ENCODE results near the gene CD47. TPM values are rescaled to one million over a fixed set of nuclear protein-coding genes. Genes with fewer than 3 reads are reported as not detected.

Gene CD47
- total RNA-seq, 1 donor from 2014 or later: 102 TPM

- Histone ChIP-seq H3F3A (ENCODE audit: low read depth) (no peaks in the 10 kb centered on the region), H2AFZ (replicated peaks) (no peak overlapping the region), H3K27ac (no peak overlapping the region), H3K4me2 (no peak overlapping the region), H3K36me3 (no peaks in the 10 kb centered on the region), H3K9me3 (ENCODE audit: low read depth) (no peaks in the 10 kb centered on the region), H3K4me1 (no peaks in the 10 kb centered on the region), H4K20me1 (ENCODE audit: low read depth) (no peaks in the 10 kb centered on the region), H3K27me3 (no peaks in the 10 kb centered on the region), H3K79me2 (ENCODE audit: low read depth) (no peaks in the 10 kb centered on the region), H3K4me3 (no peak overlapping the region), H3K9ac (no peak overlapping the region)
- no peak overlapping the region for H3K27ac Mint-ChIP-seq
- H3K4me3 Mint-ChIP-seq: no peak overlapping the region
- no peaks in the 10 kb centered on the region for H3K4me1 Mint-ChIP-seq
- TF ChIP-seq EZH2 (IDR thresholded peaks at IDR 0.05) (no peak), EZH2phosphoT487 (IDR thresholded peaks at IDR 0.05) (no peak), CTCF (IDR thresholded peaks at IDR 0.05) (no peak)
- no peaks in the 10 kb centered on the region for H3K27me3 Mint-ChIP-seq (ENCODE audit: insufficient read depth, low read depth)
- no peaks in the 10 kb centered on the region for H3K9me3 Mint-ChIP-seq
- no peak for DNase-seq (ENCODE audit: low spot score)
- peaks cover 35% of the 10 kb centered on the region for H3K36me3 Mint-ChIP-seq
Measured at GRCh38 chr3:108067768-108068167, 23.1 kb downstream of the CD47 start.

GRCh38 chr3:108065096-108065495 lies 25.7 kb downstream of the CD47 start:
- Histone ChIP-seq H3K4me3 (no peak overlapping the region), H4K20me1 (ENCODE audit: low read depth) (no peaks in the 10 kb centered on the region), H3K4me2 (no peak overlapping the region), H3K79me2 (ENCODE audit: low read depth) (no peaks in the 10 kb centered on the region), H3K36me3 (no peaks in the 10 kb centered on the region), H3K27ac (no peak overlapping the region), H2AFZ (replicated peaks) (no peak overlapping the region), H3F3A (ENCODE audit: low read depth) (no peaks in the 10 kb centered on the region), H3K27me3 (no peaks in the 10 kb centered on the region), H3K9me3 (ENCODE audit: low read depth) (no peaks in the 10 kb centered on the region), H3K9ac (no peak overlapping the region), H3K4me1 (no peaks in the 10 kb centered on the region)
- H3K36me3 Mint-ChIP-seq: peaks cover 37% of the 10 kb centered on the region
- H3K9me3 Mint-ChIP-seq: no peaks in the 10 kb centered on the region
- TF ChIP-seq EZH2 (IDR thresholded peaks at IDR 0.05) (no peak), EZH2phosphoT487 (IDR thresholded peaks at IDR 0.05) (no peak), CTCF (IDR thresholded peaks at IDR 0.05) (no peak)
- no peak overlapping the region for H3K4me3 Mint-ChIP-seq
- no peaks in the 10 kb centered on the region for H3K27me3 Mint-ChIP-seq (ENCODE audit: insufficient read depth, low read depth)
- H3K27ac Mint-ChIP-seq: no peak overlapping the region
- no peaks in the 10 kb centered on the region for H3K4me1 Mint-ChIP-seq
- no peak for DNase-seq (ENCODE audit: low spot score)

GRCh38 chr3:108064293-108064887 lies 26.4 kb downstream of the CD47 start:
- H3K4me1 Mint-ChIP-seq: no peaks in the 10 kb centered on the region
- Histone ChIP-seq H3K4me1 (no peaks in the 10 kb centered on the region), H3K9ac (no peak overlapping the region), H3K36me3 (no peaks in the 10 kb centered on the region), H3K27ac (no peak overlapping the region), H3K4me3 (no peak overlapping the region), H3K4me2 (no peak overlapping the region), H4K20me1 (ENCODE audit: low read depth) (no peaks in the 10 kb centered on the region), H2AFZ (replicated peaks) (no peak overlapping the region), H3K9me3 (ENCODE audit: low read depth) (no peaks in the 10 kb centered on the region), H3K27me3 (no peaks in the 10 kb centered on the region), H3K79me2 (ENCODE audit: low read depth) (no peaks in the 10 kb centered on the region), H3F3A (ENCODE audit: low read depth) (no peaks in the 10 kb centered on the region)
- DNase-seq (ENCODE audit: low spot score): no peak
- no peaks in the 10 kb centered on the region for H3K27me3 Mint-ChIP-seq (ENCODE audit: insufficient read depth, low read depth)
- no peaks in the 10 kb centered on the region for H3K9me3 Mint-ChIP-seq
- H3K27ac Mint-ChIP-seq: no peak overlapping the region
- TF ChIP-seq EZH2phosphoT487 (IDR thresholded peaks at IDR 0.05) (no peak), CTCF (IDR thresholded peaks at IDR 0.05) (no peak), EZH2 (IDR thresholded peaks at IDR 0.05) (no peak)
- H3K4me3 Mint-ChIP-seq: no peak overlapping the region
- H3K36me3 Mint-ChIP-seq: peaks cover 43% of the 10 kb centered on the region
